Measurements from ENCODE around the gene SNTA1.
A peak's percentile ranks its signal among the peaks of the same experiment; 100 is the strongest.
"Not testable (repeated sequence)": the region's sequence is repeated elsewhere in the genome, so short reads cannot be mapped to it uniquely, and the experiment has no call there.

SNTA1 gene

DNA sequence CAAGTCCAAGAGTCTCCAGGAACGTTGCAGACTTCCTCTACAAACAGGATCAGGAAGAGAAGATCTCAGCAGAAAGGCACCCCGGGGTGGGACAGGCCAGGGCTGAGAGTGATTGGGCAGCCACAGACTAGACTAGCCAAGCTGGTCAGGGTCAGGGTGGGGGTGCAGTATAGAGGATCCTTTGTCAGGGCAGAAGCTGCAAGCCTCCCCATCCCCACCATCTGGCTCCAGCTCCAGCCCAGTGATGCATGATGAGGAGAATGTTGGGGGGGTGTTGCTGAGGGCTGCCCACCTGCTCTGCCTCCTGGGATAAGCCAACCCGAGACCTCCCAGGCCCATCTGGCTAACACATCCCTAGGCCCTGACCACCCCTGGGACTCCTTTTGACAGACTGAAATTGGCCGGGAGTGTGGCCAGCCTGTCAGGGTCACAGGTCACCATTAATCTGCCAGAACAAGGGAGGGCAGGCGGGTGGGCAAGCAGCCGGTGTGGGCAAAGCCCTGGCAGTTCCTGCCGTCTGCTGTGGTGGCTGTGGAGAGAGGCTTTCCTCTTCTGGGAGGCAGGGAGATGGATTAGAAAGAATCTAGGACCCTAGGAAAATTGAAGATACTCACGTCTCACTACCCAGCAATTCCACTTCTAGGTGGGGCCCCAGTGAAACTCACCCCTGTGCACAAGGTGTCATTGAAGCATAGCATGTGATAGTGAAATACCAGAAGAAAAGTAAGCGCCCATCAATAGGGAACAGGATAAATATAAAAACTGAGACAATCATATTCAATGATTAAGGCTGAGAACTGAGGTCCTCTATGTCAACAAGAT, 22.1 kb upstream of the SNTA1 start:
- no peak for DNase-seq (ENCODE audit: low read depth, low spot score)

DNA sequence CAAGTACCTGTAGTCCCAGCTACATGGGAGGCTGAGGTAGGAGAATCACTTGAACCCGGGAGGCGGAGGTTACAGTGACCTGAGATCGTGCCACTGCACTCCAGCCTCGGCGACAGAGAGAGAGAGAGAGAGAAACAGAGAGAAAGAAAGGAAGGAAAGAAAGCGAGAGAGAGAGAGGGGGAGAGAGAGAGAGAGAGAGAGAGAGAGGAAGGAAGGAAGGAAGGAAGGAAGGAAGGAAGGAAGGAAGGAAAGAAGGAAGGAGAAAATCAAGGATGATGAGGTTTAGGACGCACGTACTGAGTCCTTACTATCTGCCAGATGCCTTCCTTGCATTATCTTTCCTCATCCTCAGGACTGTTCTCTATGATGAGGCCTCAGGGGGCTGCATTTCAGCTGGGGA, 21.2 kb upstream of the SNTA1 start:
- not testable (repeated sequence) for DNase-seq (ENCODE audit: low read depth, low spot score)

GRCh38 chr20:33463332-33464101, 20.0 kb upstream of the SNTA1 start:
- DNase-seq (ENCODE audit: low read depth, low spot score), result no peak

- DNase-seq (ENCODE audit: low read depth, low spot score), result no peak
Observed at GRCh38 chr20:33460711-33461110, 17.1 kb upstream of the SNTA1 start.

GRCh38 chr20:33459599-33459998, 16.0 kb upstream of the SNTA1 start:
- DNase-seq (ENCODE audit: low read depth, low spot score), result no peak

DNA sequence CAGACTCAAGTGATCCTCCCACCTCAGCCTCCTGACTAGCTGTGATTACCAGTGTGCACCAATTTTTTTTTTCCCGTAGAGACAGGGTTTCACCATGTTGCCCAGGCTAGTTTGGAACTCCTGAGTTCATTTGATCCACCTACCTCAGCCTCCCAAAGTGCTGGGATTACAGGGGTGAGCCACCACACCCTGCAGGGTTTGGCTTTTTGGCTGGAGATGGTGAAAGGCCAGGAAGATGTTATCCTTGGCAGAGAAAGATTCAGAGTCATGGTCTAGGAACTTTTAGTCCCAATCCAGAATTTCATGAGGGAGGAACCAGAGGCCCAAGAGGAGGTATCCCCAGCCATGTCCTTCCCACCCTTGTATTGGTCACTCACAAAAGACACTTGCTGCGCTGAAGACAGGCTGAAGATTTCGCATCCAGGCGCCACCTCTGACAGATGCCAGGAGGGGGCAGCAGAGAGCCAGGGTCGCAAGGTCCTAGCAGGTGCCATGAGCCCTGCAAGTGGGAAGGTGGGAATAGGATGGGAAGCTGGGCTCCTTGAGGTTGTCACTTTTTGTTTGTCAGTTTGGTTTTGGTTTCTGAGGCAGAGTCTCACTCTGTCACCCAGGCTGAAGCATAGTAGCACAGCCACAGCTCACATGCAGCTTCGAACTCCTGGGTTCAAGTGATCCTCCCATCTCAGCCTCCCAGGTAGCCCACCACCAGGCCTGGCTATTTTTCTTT, 13.5 kb upstream of the SNTA1 start:
- DNase-seq (ENCODE audit: low read depth, low spot score), result peak; percentile 41

DNA sequence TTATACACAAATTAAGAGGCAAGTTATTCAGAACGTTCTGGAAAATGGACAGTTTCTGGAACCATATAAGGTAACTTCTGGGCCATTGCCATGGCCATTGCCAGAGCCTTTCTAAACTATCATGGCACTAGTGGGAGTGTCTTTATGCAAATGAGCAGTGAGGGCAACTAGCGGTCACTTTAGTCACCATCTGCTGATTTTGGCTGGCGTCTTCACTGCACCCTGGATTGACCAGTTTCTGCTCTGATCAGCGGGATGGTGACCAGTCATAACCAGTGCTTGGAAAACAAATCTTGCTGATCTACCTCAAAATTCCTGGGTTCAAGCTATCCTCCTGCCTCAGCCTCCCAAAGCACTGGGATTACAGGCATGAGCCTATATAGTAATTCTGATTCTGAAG, 7.3 kb upstream of the SNTA1 start:
- no peak for DNase-seq (ENCODE audit: low read depth, low spot score)

DNA sequence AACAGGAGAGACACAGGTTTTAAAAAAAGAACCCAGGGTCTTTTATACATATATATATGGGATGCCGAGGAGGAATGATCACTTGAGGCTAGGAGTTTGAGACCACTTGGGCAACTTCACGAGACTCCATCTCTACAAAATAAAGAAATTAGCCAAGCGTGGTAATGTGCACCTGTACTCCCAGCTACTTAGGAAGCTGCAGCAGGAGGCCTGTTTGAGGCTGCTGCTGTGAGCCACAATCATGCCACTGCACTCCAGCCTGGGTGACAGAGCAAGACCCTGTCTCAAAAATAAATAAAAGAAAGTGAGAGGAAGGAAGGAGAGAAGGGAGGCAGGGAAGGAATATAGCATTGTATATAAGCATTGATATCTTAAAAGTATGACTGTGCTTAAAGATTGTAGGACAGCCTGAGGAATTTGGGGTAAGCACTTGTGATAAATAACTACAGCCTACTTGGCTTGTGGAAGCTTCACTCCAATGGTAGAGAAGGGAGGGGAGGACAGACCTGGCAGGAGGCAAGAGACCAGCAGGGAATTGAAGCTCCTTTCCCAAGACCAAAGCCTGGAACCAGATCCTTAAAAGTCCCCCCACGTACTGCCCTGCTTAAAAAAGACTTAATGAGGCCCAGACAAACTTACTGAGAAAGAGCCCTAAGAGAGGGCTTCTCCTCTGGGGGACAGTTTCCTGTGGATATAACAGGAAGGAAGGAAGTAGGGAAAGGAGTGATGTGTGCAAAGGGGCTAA, 2.5 kb upstream of the SNTA1 start:
- DNase-seq (ENCODE audit: low read depth, low spot score), result no peak

GRCh38 chr20:33444797-33445560, 1.4 kb upstream of the SNTA1 start:
- no peak for DNase-seq (ENCODE audit: low read depth, low spot score)

DNA sequence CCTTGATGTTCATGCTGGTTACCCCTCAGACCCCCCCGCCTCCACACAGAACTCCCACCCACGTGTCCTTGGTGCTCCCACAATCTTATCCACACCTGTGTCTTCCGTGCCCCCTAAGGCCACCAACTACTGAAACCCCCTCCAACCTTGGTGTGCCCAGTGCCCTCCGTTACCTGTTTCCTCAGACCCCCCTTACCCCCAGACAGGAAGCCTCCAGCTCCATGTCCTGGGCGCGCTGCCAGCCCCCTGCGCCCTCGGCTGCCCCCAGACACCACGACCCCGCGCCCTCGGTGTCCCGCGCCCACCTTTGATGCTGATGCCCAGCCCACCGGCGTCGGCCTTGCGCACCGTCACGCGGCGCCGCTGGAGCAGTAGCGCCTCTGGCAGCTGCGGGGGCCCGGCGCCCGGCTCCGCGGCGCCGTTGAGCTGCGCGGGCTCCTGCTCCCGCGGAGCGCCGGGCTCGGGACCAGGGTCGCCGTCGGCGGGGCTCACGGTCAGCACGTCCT, 504 bp downstream of the SNTA1 start:
- no peak for DNase-seq (ENCODE audit: low read depth, low spot score)

GRCh38 chr20:33442136-33443005, 1.2 kb downstream of the SNTA1 start:
- DNase-seq (ENCODE audit: low read depth, low spot score), result no peak

DNA sequence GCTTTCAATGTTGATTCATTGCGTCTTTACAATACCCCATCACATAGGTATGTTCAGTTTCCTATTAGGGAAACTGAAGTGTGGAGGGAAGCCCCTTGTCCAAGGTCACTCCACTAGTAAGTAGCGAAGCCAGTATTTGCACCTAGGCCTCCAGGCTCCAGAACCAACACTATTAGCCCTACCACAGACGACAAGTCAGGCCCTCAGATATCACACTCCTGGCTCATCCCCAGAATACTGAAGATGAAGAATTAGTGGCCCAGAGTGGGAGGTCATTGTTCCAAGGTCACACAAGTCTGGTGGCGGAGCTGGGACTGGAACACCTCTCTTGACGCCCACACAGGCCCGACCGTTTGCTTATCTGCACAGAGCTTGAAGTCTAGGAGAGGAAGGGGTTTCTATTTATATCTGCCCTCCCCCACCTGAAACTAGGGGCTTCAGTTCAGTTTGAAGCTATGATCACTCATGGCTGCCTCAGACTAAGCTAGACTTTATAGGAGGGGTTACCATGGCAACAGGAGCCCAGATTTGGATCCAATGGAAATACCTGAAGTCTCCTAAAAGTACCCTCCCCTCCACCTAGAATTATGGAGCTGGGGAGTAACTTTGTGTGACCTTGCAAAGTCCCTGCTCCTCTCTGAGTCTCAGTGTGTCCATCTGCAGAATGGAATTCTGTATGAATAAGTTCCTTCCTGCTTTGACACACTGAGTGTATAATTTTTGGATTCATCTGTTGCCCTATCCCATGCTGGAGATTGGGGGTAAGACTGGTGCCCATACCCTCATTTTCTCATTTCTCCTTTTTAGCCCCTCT, 2.2 kb downstream of the SNTA1 start:
- no peak for DNase-seq (ENCODE audit: low read depth, low spot score)

DNA sequence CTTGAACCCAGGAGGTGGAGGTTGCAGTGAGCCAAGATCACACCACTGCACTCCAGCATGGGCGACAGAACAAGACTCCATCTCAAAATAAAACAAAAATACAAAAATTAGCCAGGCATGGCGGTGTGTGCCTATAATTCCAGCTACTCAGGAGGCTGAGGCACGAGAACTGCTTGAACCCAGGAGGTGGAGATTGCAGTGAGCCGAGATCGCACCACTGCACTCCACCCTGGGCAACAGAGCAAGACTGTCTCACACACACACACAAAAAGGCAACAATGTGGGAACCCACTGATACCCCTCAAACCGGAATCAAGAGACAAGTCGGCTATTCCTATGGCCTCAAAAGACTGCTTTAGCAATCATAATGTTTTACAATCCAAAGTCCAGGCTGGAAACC, 3.0 kb downstream of the SNTA1 start:
- DNase-seq (ENCODE audit: low read depth, low spot score), result not testable (repeated sequence)

DNA sequence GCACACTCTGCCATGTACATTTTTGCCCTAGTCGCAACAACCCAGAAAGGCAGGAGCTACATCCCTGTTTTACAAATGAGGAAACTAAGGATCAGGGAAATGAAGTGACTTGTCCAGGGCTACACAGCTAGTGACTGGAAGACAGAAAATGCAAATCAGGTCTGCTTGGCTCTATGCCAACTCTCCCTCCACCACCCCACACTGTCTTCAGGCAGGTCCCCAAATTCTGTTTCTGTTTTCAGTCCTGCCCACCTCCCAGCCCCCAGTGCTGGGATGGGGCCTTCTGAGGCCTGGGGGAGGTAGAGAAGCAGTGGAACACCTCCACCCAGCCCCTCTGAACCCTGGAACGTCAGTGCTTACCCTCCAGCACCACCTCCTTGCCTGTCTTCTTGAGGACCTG, 5.1 kb downstream of the SNTA1 start:
- DNase-seq (ENCODE audit: low read depth, low spot score), result no peak

GRCh38 chr20:33437141-33437911, 6.2 kb downstream of the SNTA1 start:
- peak; percentile 65 for DNase-seq (ENCODE audit: low read depth, low spot score)

DNA sequence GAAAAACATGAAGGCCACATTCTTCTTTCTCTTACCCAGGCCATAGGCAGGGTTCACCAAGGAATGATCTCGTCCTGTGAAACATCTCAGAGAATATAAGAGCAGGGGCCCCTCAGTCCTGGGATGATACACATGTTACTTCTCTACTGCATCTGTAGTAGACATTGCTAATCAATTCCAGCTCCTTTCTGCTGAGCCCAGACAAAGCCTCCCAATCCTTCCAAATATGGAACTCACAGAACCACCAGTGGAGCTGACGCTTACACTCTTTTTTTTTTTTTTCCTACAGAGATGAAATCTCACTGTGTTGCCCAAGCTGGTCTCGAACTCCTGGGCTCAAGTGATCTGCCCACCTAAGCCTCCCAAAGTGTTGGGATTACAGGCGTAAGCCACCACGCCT, 9.1 kb downstream of the SNTA1 start:
- DNase-seq (ENCODE audit: low read depth, low spot score), result no peak

DNA sequence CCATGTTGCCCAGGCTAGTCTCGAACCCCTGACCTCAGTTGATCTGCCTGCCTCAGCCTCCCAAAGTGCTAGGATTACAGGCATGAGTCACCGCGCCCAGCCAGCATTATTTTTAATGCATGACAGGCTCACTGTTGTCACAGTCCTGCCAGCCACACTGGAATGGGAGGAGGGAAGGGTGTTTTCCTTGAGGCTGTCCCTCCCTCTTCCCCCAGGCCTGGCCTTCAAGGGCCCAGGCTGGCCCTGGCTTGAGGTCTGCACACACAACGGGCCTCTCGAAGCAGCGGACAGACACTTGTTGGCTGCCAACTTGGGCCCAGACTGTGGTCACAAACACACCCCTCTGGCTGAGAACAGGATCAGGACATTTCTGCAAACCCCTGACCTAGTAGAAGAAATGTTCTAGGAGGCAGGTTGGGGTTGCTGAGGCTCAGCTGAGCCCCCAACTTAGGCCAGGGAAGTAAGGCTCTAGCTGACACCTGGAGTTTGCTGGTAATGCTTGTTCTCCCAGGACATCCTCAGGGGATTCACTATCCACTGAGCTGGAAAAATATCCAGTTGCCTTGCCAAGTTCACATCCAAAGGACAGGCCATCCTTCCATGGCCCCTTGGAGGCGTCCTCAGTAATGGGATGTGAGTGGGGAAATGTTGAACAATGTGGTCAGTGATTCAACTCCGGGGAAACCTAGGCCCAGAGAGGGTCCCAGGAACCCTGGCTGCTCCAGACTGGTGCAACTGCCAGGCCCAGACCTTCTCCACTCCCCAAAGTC, 9.9 kb downstream of the SNTA1 start:
- no peak for DNase-seq (ENCODE audit: low read depth, low spot score)

All from smooth muscle cell of the brain vasculature (primary cell).